HG03432 (cell line): ENCODE data around the gene ZNF296.
A peak's percentile ranks its signal among the peaks of the same experiment; 100 is the strongest.

ENCODE experiments used
- ATAC-seq: cut with Tn5 transposase; IDR thresholded peaks from one replicate; pipeline ENCODE4 v1.9.1; 2021; ENCODE audit warnings: mild to moderate bottlenecking, moderate library complexity; ENCODE audit not compliant: unreplicated experiment

The ZNF296 gene

DNA sequence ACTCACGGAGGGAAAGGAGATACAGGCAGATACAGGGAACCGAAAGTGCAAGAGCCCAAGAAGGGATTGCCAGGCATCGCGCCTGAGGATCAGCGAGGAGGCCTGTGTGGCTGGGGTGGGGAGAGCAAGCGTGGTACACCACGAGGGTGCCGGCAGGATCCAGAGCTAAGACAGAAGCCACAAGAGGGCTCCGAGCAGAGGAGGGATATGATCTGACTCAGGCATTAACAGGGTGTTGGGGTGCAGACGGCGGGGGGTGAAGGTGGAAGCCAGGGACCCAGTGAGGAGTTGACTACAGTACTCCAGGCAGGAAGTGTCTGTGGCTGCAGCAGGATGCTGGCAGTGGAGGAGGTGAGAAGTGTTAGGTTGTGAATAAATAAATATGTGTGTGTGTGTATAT is 11.3 kb upstream of the ZNF296 start:
- ATAC-seq = no peak

DNA sequence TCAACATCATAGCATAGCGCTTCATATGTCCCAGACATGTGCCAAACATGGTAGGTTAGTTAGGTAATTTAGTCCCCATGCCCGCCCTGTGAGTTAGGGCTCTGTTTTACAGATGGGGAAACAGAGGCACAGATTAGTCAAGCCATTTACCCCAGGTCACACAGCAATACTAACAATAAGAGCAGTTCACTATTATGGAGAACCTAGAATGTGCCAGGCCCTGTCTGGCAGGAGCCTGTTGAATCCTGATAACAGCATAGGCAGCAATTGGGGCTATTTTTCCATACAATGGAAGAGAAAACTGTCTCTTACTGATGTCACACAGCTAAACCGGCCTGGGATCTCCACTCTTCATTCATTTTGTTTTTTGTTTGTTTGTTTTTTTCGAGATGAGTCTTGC is 10.2 kb upstream of the ZNF296 start:
- no peak for ATAC-seq

DNA sequence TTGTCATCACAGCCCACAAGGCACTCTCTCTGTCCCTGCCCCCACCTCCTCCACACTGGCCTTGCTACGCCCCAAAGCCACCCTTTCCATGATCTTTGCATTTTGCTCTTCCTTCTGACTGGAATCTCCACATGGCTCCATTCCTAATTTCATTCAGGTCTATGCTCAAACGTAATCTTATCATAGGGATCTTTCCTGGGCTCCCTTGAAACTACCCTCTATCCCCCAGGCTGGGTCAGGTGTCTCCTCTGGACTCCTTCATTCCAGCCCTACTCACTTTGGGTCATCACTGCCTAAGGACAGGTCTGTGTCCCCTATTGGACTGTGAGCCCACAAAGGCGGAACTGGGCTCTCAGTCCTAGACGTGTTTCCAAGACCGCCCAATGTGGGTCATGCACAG is 5.9 kb upstream of the ZNF296 start:
- no peak for ATAC-seq

DNA sequence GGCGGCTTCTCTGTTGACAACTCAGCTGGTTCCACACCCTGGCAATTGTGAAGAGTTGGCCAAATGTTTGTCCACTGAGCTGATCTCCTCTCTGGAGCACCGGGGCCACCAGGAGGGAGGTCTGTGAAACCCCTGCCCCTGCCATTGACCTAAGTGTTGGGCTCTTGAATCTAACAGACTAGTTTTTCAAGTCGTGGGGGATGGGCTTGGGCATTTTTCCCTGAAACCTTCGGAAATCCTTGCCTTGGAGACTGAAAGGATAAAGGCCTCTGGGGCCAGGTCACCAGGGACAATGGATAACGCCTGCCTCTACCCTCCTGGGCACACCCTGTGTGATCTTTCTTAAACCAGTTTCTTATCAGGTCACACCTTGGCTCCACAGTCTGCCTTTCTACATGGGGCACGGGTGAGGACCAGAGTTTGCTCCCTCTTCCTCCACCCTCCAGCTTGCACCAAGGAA is 3.7 kb upstream of the ZNF296 start:
- no peak for ATAC-seq

DNA sequence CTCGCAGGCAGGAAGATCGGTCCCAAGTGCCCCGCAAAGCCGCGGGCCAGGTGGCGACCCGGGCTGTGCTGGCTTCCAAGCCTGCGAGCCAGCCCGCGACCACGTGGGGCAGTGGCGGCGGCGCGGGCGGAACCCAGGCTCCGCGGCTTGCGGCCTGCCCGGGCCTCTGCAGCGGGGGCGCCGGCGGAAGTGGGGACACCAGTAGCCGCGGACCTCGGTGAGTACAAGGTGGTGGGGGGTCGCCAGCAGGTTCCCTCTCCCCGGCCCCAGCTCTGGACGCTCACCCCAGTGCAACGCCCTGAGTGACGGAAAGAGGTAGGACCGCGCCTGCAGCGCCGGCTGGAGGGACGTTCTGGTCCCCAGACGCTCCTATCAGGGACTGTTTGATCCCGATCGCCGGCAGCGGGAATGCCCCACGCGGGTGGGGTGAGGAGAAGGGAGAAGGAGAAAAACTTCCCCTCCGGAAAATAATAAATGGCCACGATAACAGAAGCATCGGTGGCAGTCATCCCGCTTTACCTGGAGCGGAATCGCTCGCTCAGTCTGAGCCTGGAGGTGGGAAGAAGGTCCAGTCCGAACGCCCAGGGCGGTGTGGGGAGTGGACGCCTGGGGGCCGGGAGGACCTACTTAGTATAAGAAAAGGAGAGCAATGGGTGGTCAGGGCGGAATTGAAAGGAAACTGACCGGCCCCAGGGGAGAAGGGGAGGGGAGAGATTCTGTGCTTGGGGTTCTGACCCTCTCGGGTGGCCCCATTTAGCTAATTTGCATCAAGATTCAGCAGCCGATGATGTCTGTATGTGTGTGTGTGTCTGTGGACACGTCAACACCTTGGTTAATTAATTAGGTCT is 3.0 kb upstream of the ZNF296 start, which contains the start of gene GEMIN7:
GEMIN7 (plus strand) TSS at position 198 of the 848 bp plus-strand sequence. CDS start 10,855 bp downstream, outside the sequence.
- ATAC-seq = peak; percentile 38

DNA sequence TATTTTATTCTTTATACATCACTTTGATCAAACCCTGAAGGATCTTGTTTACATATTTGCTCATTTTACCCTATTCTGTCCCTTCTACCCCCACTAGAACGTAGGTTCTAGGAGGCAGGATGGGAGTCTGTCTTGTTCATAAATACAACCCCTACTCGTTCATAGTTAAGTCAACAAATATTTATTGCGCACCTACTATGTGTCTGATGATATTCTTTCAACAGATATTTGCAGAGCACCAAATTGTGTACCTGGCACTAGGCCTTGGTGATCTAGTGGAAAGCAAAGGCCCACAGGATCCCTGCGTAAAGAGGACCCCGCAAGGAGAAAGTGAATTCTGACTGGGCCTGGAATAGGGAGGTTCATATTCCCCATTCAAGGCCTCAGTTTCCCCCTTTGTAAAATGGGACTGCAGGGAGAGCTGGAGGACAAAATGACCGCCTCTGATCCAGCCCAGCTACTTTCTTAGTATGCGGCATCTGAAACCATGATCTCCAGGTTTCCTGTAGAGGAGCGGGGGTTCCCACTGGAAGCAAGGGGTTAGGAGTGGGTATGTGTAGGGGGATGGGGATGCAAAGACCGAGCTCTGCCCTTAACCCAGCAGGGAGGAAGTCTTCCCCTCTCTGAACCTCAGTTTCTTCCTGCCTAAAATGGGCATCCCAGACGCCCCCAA is 2.2 kb upstream of the ZNF296 start:
- peak; percentile 1 for ATAC-seq

DNA sequence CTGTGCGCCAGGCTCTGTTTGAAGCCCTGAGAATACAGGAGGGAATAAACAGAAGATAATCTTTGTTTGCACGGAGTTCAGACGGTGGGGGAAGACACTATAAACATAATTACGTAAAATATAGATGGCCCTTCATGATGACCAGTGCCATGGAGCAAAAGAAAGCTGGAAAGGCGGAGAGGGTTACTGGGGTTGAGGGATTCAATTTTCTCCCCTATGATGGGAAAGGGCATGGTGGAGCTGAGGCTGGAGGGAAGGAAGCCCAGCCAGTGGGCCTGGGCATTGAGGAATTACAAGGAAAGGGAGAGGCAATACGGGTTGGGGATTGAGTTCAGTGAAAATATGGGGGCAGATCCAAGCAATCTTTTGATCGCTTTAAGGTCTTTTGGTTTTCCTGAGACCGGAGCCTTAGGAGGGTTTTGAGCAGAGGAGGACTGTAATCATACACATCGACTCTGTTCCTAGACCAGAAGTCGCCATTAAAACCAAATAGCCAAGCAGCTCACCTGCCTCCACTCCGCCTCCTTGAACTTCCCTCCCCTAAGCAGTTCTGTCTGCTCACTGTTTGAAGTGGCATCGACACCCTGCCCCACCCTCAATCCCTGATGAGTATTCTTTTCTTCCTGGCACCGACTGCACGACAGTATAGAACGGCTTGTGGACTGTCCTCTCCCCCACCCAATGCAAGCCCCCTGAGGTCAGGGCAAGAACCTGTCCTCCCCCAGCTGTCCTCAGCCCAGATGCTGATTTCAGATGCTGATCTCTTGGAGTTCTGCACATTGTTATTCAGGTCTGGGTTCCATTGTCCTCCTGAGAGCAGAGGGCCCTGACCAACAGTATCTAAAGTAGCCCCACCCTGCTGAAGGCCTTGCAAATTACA is 813 bp upstream of the ZNF296 start:
- ATAC-seq = no peak

DNA sequence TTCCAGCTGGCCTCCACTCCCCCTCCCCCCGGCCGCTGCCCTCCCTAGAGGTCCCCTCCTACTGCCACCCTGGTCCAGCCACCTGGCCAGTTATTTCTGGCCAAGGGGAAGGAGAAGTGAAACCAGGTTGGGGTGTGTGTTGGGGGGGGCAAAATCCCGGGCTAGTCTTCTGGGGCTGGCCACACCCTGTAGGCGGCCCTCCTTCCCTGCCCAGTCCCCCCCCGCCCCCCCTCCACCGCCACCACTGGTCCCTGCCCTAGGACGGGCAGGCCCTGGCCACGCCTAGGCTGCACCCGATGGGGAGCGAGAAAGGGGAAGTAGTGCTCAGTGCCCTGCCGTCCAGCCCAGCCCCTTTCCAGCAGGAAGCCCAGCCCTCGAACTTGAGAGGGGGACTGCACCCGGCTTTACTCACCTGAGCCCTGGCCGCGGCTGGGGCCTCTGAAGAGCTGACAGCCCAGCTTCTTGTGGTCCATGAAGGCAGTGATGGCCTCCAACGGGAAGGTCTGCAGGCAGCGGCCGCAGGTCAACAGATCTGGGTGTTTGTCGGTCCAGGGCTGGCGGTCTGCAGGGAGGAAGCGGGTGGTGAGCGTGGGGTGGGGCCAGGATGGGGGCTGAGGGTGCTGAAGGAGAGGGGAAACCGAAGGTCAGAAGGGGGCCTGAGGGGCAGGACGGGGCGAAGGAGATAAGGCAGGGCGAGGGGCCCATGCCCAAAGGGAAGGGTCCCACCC is 813 bp downstream of the ZNF296 start:
- peak; percentile 58 for ATAC-seq

DNA sequence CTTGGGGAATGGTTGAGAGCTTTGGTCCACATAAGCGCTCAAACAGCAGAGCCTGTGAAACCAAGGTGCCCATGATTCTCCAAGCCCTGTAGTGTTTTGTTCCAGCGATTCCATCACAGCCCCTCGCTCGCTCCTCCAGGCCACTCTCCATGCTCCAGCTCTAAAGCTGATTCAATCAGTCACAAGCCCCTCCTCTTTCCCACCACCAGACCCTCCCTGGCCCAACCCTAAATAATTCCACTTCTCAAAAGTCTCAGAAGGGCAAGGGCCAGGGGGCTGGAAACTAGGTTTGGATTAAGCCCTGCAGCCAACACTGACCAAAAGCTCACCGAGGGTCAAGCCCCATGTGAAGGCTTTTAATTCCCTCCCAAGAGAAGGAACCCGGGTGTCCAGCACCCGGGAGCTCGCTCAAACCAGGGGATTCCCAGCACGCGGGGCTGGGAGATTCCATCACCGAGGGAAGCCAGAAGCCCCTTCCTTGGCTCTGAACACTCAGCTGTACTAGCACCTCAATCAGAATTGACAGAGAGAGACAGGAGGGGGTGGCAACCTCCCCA is 1.5 kb downstream of the ZNF296 start:
- no peak for ATAC-seq

DNA sequence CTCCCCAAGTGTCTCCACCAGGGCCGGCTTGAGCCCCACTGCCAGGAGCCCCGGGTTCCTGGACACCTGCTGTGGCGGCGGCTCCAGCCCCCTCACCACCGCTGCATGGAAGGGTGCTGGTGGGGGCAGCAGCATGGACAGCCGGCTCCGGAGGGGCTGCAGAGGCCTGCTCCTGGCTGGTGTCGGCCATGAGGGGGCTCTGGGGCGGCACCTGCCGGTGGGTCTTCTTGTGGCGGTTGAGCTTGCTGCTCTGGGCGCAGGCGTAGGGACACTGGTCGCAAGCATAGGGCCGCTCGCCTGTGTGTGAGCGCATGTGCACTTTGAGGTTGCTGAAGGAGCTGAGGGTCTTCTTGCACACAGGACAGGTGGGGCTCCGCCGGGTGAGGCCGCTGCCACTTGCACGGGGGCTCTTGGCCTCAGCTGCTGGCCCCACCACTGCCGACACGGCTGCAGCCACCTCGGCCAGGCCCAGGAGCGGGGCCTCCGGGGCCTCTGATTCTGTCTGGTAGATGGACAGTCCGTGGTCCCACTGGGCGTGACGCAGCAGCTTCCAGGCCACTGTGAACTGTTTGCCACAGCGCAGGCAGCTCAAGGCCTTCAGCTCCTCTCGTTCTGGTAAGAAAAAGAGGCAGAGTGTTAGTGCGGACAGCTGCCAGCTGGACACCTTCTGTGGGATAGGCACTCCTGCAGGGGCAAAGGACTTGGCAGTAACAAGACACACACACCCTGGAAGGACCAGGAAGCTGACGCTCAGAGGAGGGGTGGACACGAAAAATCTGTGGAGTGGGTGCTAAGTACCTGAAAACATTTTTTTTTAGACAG is 4.1 kb downstream of the ZNF296 start:
- no peak for ATAC-seq

DNA sequence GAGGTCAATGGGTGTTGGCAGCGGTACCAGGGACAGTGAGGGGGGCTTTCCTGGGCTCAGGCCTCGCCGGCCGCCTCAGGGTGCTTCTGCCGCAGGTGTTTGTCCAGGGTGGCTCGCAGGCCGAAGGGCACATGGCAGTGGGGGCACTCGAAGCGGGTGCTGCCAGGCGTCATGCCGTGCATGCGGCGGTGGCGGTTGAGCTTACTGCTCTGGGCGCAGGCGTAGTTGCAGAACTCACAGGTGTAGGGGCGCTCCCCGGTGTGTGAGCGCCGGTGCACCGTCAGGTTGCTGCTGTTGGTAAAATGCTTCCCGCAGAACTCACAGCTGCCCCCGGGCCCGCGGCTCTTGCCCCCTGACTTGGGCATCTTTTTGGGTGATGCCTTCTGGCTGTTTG is 4.7 kb downstream of the ZNF296 start:
- ATAC-seq = no peak

DNA sequence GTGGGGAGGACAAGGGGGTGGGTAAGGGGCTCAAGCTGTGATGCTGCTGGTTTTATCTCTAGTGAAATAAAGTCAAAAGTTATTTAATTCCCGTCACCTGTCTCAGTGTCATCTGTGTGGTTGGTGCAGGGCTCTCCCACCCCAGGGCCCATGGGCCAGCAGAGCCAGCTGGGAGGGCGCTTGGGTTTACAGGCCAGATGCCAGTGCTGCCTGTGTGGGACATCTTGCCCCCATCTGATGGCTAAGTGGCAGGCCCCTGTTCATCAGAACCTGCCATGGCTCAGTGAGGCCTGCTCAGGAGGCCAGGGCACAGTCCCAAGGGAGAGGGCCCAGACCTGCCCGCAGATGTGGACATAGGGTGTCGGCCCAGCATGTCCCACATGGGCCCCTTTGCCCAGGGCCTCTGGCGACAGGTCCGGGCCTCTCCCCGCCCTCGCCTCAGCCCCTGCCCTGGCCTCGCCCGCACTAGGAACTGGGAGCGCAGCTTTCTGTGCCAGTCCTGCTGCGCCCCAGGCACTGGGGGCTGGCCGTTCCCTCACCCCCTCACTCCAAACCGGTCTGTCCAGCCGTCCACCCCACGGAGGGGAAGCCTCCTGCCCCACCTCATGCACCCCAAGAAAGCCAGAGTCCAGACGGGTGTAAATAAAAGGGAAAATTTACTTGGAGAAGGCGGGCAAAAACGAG is 5.3 kb downstream of the ZNF296 start:
- no peak for ATAC-seq

DNA sequence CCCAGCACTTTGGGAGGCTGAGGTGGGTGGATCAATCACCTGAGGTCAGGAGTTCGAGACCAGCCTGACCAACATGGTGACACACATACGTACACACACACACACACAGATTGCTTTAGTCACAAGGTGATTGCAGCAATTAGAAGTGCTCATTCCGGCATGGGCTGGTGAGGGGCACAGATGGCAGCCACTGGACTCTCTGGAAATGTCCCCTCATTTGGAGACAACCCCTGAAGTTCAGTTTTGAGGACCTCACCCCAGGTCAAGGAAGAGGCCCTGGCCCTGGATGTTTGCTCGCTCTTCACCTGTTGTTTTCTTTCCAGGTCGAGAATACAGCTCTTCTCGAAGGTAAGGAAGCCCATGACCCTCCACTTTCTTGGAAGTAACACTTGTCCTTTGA is 6.1 kb downstream of the ZNF296 start:
- ATAC-seq = no peak

DNA sequence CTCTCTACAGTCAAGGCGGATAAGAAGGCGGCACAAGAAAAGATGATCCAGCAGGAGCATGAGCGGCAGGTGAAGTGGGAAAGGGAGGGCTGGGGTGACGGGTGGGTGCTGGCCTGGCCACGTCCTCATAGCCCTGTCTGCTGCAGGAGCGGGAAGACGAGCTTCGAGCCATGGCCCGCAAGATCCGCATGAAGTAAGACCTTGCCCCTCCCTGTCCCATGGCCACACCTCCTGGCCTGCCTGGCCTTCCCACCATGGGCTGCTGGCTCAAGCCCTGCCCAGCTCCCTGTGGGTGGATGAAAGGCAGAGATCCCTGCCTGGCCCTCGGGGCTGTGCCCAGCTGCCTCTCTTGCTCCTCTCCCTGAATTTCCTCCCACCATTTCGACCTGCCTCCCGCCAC is 7.2 kb downstream of the ZNF296 start:
- ATAC-seq = no peak

DNA sequence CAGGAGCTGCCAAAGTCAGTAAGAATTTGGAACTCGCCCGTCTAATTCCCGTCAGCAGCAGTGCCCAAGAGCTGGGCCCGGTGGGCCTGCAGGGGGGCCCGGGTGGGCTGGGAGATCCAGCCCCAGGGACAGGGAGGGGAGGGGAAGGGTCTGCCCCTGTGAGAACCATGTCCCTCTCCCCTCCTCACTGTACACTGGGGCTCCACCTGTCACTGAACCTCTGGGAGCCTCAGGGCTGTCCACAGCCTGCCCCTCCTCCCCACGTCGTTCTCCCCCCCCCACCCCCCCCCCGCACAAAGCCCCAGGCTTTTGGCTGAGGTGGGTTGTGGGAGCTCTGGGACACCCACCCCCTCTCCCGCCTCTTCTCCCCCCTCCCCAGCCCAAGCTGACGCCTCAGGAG is 8.2 kb downstream of the ZNF296 start:
- ATAC-seq = no peak

DNA sequence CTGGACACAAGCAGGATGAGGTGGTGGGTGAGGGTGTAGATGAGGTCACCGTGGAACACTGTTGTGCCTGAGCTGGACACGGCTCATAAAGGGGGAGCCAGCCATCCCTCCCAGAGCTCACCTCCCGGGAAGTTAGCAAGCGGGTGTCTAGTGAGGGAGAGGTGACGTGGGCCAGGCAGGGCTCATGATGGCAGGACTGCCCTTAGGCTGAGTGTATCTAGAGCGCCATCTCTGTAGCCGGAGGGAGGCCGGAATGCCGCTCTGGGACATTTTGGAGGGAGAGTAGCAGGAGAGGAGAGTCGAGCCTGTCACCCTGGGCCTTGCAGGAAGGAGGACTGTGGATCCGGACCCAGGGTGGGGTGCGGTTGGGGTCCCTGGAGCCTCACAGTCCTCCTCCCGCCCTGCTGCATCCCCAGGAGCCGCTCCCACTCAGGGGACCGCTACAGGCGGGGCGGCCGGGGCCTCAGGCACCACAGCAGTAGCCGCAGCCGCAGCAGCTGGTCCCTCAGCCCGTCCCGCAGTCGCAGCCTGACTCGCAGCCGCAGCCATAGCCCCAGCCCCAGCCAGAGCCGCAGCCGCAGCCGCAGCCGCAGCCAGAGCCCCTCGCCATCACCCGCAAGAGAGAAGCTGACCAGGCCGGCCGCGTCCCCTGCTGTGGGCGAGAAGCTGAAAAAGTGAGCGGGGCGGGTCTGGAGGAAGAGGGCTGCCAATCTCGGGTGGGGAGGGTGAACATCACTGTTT is 9.2 kb downstream of the ZNF296 start:
- no peak for ATAC-seq

DNA sequence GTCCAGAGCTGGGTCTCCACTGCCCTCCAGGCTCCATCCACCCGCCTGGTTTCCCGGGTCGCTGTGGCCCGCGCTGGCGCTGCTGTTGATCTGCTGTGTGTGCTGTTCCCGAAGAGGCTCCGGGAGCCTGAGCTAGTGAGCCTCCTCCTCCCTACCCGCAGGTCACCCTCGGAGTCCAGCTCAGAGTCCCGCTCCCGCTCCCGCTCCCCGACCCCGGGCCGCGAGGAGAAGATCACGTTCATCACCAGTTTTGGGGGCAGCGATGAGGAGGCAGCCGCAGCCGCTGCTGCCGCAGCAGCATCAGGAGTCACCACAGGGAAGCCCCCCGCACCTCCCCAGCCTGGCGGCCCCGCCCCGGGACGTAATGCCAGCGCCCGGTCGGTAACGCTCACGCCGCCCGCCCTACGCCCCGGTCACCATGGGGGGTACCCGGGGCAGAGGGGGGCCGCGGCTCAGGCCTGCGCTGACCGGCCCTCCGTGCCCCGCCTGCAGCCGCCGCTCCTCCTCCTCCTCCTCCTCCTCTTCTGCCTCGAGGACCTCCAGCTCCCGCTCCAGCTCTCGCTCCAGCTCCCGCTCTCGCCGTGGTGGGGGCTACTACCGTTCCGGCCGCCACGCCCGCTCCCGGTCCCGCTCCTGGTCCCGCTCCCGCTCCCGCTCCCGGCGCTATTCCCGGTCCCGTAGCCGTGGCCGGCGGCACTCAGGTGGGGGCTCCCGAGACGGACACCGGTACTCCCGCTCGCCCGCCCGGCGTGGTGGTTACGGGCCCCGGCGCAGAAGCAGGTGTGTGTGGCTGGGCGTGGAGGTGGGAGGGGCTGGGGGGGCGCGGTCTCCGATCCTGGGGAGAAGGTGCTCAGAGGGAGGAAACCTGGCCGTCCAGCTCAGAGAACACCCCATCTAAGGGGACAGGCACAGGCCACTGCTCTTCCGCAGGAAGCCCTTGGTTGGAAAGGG is 12.2 kb downstream of the ZNF296 start:
- no peak for ATAC-seq
